ENCODE results near the gene MUC5B.

Gene MUC5B

GRCh38 chr11:1287928-1288327 lies 65.1 kb downstream of the MUC5B start:
- no peak for TF ChIP-seq SIN3A (IDR thresholded peaks at IDR 0.05; ENCODE audit: borderline replicate concordance, insufficient read depth, low read length)
- TF ChIP-seq FOXP2 (optimal IDR thresholded peaks at IDR 0.05; ENCODE audit: borderline replicate concordance, extremely low read depth, extremely low read length, insufficient read depth): no peak
- TF ChIP-seq TAF1 (IDR thresholded peaks at IDR 0.05; ENCODE audit: borderline replicate concordance, insufficient read depth, low read length): no peak
- TF ChIP-seq REST (IDR thresholded peaks at IDR 0.05; ENCODE audit: insufficient read depth in 1 of 2, low read depth in 2 of 2, low read length in 2 of 2): no peak
- no peak for TF ChIP-seq POLR2AphosphoS5 (IDR thresholded peaks at IDR 0.05; ENCODE audit: low read depth, low read length)

GRCh38 chr11:1288426-1289151 lies 65.7 kb downstream of the MUC5B start:
- TF ChIP-seq REST (IDR thresholded peaks at IDR 0.05; ENCODE audit: insufficient read depth in 1 of 2, low read depth in 2 of 2, low read length in 2 of 2): no peak

GRCh38 chr11:1289211-1289935 lies 66.5 kb downstream of the MUC5B start:
- TF ChIP-seq REST (IDR thresholded peaks at IDR 0.05; ENCODE audit: insufficient read depth in 1 of 2, low read depth in 2 of 2, low read length in 2 of 2) (no peak), FOXP2 (optimal IDR thresholded peaks at IDR 0.05; ENCODE audit: borderline replicate concordance, extremely low read depth, extremely low read length, insufficient read depth) (no peak), POLR2AphosphoS5 (IDR thresholded peaks at IDR 0.05; ENCODE audit: low read depth, low read length) (no peak), TAF1 (IDR thresholded peaks at IDR 0.05; ENCODE audit: borderline replicate concordance, insufficient read depth, low read length) (no peak), SIN3A (IDR thresholded peaks at IDR 0.05; ENCODE audit: borderline replicate concordance, insufficient read depth, low read length) (no peak)

- TF ChIP-seq TAF1 (IDR thresholded peaks at IDR 0.05; ENCODE audit: borderline replicate concordance, insufficient read depth, low read length) (no peak), FOXP2 (optimal IDR thresholded peaks at IDR 0.05; ENCODE audit: borderline replicate concordance, extremely low read depth, extremely low read length, insufficient read depth) (no peak), SIN3A (IDR thresholded peaks at IDR 0.05; ENCODE audit: borderline replicate concordance, insufficient read depth, low read length) (no peak), POLR2AphosphoS5 (IDR thresholded peaks at IDR 0.05; ENCODE audit: low read depth, low read length) (no peak), REST (IDR thresholded peaks at IDR 0.05; ENCODE audit: insufficient read depth in 1 of 2, low read depth in 2 of 2, low read length in 2 of 2) (no peak)
Measured at GRCh38 chr11:1290052-1291040, 67.5 kb downstream of the MUC5B start.
